Measurements from ENCODE around the gene ZNF407.

ZNF407 gene

GRCh38 chr18:74980669-74981068 is 383.0 kb downstream of the ZNF407 start:
- FAIRE-seq = no peak

- no peak for FAIRE-seq
Measured at GRCh38 chr18:74981476-74981875, 383.8 kb downstream of the ZNF407 start.

GRCh38 chr18:74982946-74983635 is 385.4 kb downstream of the ZNF407 start:
- FAIRE-seq = no peak

- FAIRE-seq = no peak
Measured at GRCh38 chr18:74989134-74989533, 391.5 kb downstream of the ZNF407 start.

- FAIRE-seq = no peak
Measured at GRCh38 chr18:74990563-74991081, 393.0 kb downstream of the ZNF407 start.

GRCh38 chr18:74994502-74995418 is 397.1 kb downstream of the ZNF407 start:
- no peak for FAIRE-seq

- no peak for FAIRE-seq
Measured at GRCh38 chr18:74995419-74995736, 397.7 kb downstream of the ZNF407 start.

- no peak for FAIRE-seq
Measured at GRCh38 chr18:74996055-74996454, 398.4 kb downstream of the ZNF407 start.

- no peak for FAIRE-seq
Measured at GRCh38 chr18:74996996-74997395, 399.3 kb downstream of the ZNF407 start.

- FAIRE-seq = no peak
Measured at GRCh38 chr18:75000920-75001319, 403.2 kb downstream of the ZNF407 start.

- FAIRE-seq = no peak
Measured at GRCh38 chr18:75003039-75003438, 405.4 kb downstream of the ZNF407 start.

- FAIRE-seq = no peak
Measured at GRCh38 chr18:75003764-75004690, 406.4 kb downstream of the ZNF407 start.

GRCh38 chr18:75005626-75006025 is 408.0 kb downstream of the ZNF407 start:
- no peak for FAIRE-seq

- no peak for FAIRE-seq
Measured at GRCh38 chr18:75008186-75008585, 410.5 kb downstream of the ZNF407 start.

- FAIRE-seq = no peak
Measured at GRCh38 chr18:75009296-75009695, 411.6 kb downstream of the ZNF407 start.

GRCh38 chr18:75009878-75010277 is 412.2 kb downstream of the ZNF407 start:
- no peak for FAIRE-seq

GRCh38 chr18:75010278-75010677 is 412.6 kb downstream of the ZNF407 start:
- FAIRE-seq = no peak

GRCh38 chr18:75010689-75011088 is 413.0 kb downstream of the ZNF407 start:
- FAIRE-seq = no peak

- no peak for FAIRE-seq
Measured at GRCh38 chr18:75016025-75016717, 418.5 kb downstream of the ZNF407 start.

GRCh38 chr18:75023473-75023872 is 425.8 kb downstream of the ZNF407 start:
- no peak for FAIRE-seq

- no peak for FAIRE-seq
Measured at GRCh38 chr18:75024871-75025270, 427.2 kb downstream of the ZNF407 start.

GRCh38 chr18:75025573-75025972 is 427.9 kb downstream of the ZNF407 start:
- no peak for FAIRE-seq
